GM19240 (cell line): Measurements from ENCODE around the gene PKP4.

ENCODE experiments used
- DNase-seq: peaks from one replicate; pipeline ENCODE4 v3.0.0; 2011; ENCODE audit warnings: low spot score; ENCODE audit not compliant: insufficient read length

Gene PKP4

GRCh38 chr2:158715357-158715756 lies 258.6 kb downstream of the PKP4 start:
- DNase-seq: no peak

- no peak for DNase-seq
Observed at GRCh38 chr2:158716121-158716791, 259.5 kb downstream of the PKP4 start.

GRCh38 chr2:158716921-158717320 lies 260.2 kb downstream of the PKP4 start:
- DNase-seq: no peak

GRCh38 chr2:158717366-158718195 lies 260.8 kb downstream of the PKP4 start:
- no peak for DNase-seq

- no peak for DNase-seq
Observed at GRCh38 chr2:158718196-158718585, 261.4 kb downstream of the PKP4 start.

- DNase-seq: no peak
Observed at GRCh38 chr2:158718851-158719250, 262.1 kb downstream of the PKP4 start.

- no peak for DNase-seq
Observed at GRCh38 chr2:158719403-158719802, 262.7 kb downstream of the PKP4 start.

- no peak for DNase-seq
Observed at GRCh38 chr2:158722266-158723105, 265.7 kb downstream of the PKP4 start.

GRCh38 chr2:158723181-158723838 lies 266.6 kb downstream of the PKP4 start:
- DNase-seq: no peak

- DNase-seq: no peak
Observed at GRCh38 chr2:158723921-158724802, 267.4 kb downstream of the PKP4 start.

- no peak for DNase-seq
Observed at GRCh38 chr2:158724803-158725381, 268.1 kb downstream of the PKP4 start.

GRCh38 chr2:158725441-158725891 lies 268.7 kb downstream of the PKP4 start:
- no peak for DNase-seq

GRCh38 chr2:158726911-158727592 lies 270.3 kb downstream of the PKP4 start:
- no peak for DNase-seq

- DNase-seq: no peak
Observed at GRCh38 chr2:158728422-158728821, 271.7 kb downstream of the PKP4 start.

GRCh38 chr2:158729451-158729850 lies 272.7 kb downstream of the PKP4 start:
- no peak for DNase-seq

- DNase-seq: no peak
Observed at GRCh38 chr2:158729873-158730620, 273.3 kb downstream of the PKP4 start.

- DNase-seq: no peak
Observed at GRCh38 chr2:158730621-158731140, 273.9 kb downstream of the PKP4 start.

GRCh38 chr2:158731386-158731785 lies 274.6 kb downstream of the PKP4 start:
- no peak for DNase-seq
